ENCODE results near the gene PRKG1. TPM values are rescaled to one million over a fixed set of nuclear protein-coding genes. Genes with fewer than 3 reads are reported as not detected.

The PRKG1 gene
- total RNA-seq, 1 experiment from 2014 or later = 10.4 TPM

- H3K56ac ChIP-seq (ENCODE audit: insufficient read length, low read depth, low read length) = no peak overlapping the region
These were observed 891.2 kb downstream of the PRKG1 start for GRCh38 chr10:51965451-51965850.

More at GRCh38 chr10:51965451-51965850, 891.2 kb downstream of the PRKG1 start:
- Histone ChIP-seq H2BK5ac (ENCODE audit: insufficient read length, low read length) (no peak overlapping the region), H3K79me2 (ENCODE audit: insufficient read depth, low read length) (no peaks in the 10 kb centered on the region), H2BK15ac (ENCODE audit: low read depth, low read length) (no peak overlapping the region), H3K18ac (ENCODE audit: insufficient read length, low read depth, low read length) (no peak overlapping the region), H3K27me3 (ENCODE audit: insufficient read depth, low read length) (no peaks in the 10 kb centered on the region), H4K91ac (ENCODE audit: insufficient read length, low read depth, low read length) (no peak overlapping the region), H3T11ph (ENCODE audit: low read length) (no peak overlapping the region), H4K8ac (replicated peaks; ENCODE audit: insufficient read length, low read depth, low read length) (no peak overlapping the region), H2AK5ac (ENCODE audit: insufficient read length, low read length) (no peak overlapping the region), H3K23me2 (ENCODE audit: insufficient read length, low read depth, low read length, poor library complexity, severe bottlenecking) (peaks cover 2% of the 10 kb centered on the region), H3K79me1 (ENCODE audit: insufficient read depth, low read depth, low read length, poor library complexity, severe bottlenecking) (no peaks in the 10 kb centered on the region), H2AFZ (ENCODE audit: low read length) (no peak overlapping the region), H3K27ac (ENCODE audit: insufficient read length, low read depth, low read length) (no peak overlapping the region), H3K4me2 (ENCODE audit: insufficient read depth, insufficient read length, low read length) (no peak overlapping the region), H4K20me1 (ENCODE audit: control insufficient read depth, insufficient read depth, insufficient read length) (no peaks in the 10 kb centered on the region), H4K5ac (ENCODE audit: insufficient read length, low read depth, low read length) (no peak overlapping the region), H2BK120ac (ENCODE audit: low read depth, low read length, poor library complexity, severe bottlenecking) (no peak overlapping the region), H2BK12ac (ENCODE audit: insufficient read length, low read depth, low read length) (no peak overlapping the region), H3K4ac (ENCODE audit: low read depth, low read length) (no peak overlapping the region), H3K9me3 (ENCODE audit: control insufficient read depth, low read depth, low read length) (no peaks in the 10 kb centered on the region), H3K4me1 (ENCODE audit: insufficient read depth, low read length) (peaks cover 4% of the 10 kb centered on the region; the same call in 1 of the 2 replicates), H3K9ac (ENCODE audit: extremely low read depth, insufficient read length, low read length) (no peak overlapping the region), H2BK20ac (ENCODE audit: low read depth, low read length, poor library complexity, severe bottlenecking) (no peak overlapping the region), H3K14ac (ENCODE audit: insufficient read depth, low read length) (no peak overlapping the region), H3K23ac (ENCODE audit: insufficient read length, low read depth, low read length) (no peak overlapping the region)
- Mint-ChIP-seq H3K9me3 (peaks cover 0 to 6% of the 10 kb centered on the region in 2 experiments; a peak in 1 of 5 replicates), H3K27ac (no peak overlapping the region), H3K27me3 (ENCODE audit: low read depth) (no peaks in the 10 kb centered on the region; the same call in 1 of the 2 replicates), H3K4me1 (peaks cover 6 to 13% of the 10 kb centered on the region in 2 experiments), H3K4me3 (no peak overlapping the region), H3K36me3 (ENCODE audit: insufficient read depth in 1 of 3, low read depth in 3 of 3) (peaks cover 0 to 7% (median 0%) of the 10 kb centered on the region in 3 experiments; a peak in 2 of 7 replicates)
- no peak for TF ChIP-seq CTCF (conservative IDR thresholded peaks at IDR 0.05)
- DNase-seq = no peak

Measured in H9 (cell line).